AG08395 (cell line): ENCODE results near the gene SPDYE16.
"Not testable (repeated sequence)": the region's sequence is repeated elsewhere in the genome, so short reads cannot be mapped to it uniquely, and the experiment has no call there.

ENCODE experiments used
- DNase-seq: peaks from one replicate; pipeline ENCODE4 v3.0.0; 2012; ENCODE audit warnings: mixed read lengths, low spot score

Gene SPDYE16

DNA sequence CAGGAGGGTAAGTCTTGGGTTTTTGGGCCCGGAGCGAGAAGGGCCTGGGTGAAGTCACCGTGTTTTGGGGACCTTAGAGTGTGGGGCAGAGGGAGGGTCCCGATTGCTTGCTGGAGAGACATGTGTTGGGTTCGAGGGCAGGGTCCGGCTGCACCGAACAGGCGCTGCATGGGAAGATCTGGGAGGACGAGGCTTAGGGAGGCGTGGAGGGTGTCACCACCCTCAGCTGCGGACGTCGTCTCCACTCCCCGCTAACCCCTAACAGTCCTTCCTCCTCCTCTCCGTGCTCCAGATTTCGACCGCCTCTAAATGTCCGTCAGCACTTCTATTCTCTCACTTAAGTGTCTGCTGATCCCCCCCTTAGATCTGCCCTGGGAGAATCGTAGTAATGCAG, 6.8 kb upstream of the SPDYE16 start:
- DNase-seq: not testable (repeated sequence)

DNA sequence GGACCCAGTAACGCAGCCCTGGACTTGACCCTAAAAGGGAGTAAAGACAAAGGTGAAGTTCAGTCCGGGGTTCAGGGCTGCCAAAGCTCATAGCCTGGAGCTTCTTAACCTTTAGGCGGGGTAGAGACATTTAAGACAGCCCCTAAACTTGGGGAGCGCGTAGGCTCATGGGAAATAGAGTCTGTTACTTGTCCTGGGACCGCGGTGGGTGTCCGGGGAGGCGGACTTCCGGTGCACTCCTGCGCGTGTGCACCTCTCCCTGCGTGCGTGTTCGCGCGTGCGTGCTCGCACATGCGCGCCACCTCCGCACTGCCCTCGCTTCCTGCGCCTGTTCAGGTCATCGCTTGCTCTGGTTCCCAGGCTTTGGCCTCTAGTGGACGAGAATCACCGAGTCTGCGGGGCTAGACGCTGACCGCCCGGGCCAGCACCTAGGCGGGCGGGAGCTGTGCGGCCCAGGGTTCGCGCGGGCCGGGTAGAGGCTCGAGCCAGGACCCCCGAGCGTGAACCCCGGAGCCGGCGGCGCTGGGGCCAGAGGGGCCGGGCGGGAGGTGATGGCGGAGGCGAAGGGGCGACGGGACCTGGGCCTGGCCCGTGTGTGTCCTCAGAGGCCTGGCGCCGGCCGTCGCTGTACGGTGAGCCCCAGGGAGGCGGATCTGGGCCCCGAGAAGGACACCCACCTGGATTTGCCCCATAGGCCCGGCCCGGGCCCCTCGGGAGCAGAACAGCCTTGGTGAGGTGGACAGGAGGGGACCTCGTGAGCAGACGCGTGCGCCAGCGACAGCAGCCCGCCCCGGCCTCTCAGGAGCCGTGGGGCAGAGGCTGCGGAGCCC, 6.1 kb upstream of the SPDYE16 start:
- DNase-seq: peak; percentile 84

DNA sequence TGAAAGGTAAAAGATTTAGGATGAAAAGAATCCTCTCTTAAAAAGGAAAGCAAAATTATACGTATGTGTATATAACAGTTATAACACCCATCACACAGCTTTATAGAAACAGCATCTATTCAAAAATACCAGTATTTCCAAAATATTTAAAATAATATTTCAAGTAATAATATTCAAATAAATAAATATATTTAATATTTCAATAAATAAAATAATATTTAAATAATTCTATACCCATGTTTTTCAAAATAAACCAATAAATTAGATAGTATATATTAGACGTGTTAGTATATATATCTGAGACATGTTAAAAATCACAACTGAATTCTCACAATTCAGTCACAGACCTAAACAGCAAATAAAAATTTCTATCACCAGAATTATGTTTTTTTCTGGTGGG, 11.5 kb downstream of the SPDYE16 start:
- DNase-seq: not testable (repeated sequence)

DNA sequence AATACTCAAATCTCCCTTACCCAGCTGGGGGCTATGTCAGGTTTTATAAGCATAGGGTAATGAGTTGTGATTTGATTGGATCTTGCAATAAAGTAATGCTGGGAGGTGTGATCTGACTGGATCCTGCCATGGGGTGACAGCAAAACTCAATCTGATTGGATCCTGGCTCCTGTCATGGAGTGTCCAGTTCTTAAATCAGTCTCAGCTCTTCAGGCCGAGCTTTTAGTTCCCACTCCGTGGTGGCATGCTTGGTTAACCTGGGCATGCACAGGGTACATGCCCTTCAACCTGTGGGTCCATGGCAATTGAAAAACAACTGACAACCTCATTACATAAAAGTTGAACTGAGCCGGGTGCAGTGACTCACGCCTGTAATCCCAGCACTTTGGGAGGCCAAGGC, 16.9 kb downstream of the SPDYE16 start:
- DNase-seq: not testable (repeated sequence)

DNA sequence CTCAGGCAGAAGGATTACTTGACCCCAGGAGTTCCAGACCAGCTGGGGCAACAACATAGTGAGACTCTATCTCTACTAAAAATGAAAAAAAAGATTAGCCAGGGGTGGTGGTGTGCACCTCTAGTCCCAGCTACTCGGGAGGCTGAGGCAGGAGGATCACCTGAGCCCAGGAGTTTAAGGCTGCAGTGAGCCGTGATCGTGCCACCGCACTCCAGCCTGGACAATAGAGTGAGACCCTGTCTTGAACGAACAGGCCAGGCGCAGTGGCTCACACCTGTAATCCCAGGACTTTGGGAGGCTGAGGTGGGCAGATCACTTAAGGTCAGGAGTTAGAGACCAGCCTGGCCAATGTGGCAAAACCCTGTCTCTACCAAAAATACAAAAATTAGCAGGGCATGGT, 26.2 kb downstream of the SPDYE16 start:
- DNase-seq: not testable (repeated sequence)

DNA sequence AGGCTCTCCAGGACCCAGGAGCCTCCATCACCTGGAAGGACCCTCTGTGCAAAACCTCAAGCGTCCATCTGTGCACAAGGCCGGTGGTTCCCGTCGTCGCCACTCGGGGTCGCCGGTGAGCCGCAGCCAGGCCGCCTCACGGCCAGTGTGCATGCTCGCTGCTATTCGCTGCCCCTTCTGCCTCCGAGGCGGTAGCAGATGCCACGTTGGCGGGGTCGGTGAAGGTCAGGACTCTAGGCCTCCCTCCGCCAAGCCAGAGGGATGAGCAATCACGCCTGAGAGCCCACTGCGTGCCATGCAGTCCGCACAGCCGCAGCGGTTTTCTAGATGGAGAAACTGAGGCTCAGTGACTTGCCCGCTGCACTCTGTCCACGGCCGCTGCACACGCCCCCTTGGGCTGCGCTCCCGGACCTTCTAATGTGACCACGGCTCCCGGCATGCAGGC, 27.1 kb downstream of the SPDYE16 start:
- peak; percentile 65 for DNase-seq

DNA sequence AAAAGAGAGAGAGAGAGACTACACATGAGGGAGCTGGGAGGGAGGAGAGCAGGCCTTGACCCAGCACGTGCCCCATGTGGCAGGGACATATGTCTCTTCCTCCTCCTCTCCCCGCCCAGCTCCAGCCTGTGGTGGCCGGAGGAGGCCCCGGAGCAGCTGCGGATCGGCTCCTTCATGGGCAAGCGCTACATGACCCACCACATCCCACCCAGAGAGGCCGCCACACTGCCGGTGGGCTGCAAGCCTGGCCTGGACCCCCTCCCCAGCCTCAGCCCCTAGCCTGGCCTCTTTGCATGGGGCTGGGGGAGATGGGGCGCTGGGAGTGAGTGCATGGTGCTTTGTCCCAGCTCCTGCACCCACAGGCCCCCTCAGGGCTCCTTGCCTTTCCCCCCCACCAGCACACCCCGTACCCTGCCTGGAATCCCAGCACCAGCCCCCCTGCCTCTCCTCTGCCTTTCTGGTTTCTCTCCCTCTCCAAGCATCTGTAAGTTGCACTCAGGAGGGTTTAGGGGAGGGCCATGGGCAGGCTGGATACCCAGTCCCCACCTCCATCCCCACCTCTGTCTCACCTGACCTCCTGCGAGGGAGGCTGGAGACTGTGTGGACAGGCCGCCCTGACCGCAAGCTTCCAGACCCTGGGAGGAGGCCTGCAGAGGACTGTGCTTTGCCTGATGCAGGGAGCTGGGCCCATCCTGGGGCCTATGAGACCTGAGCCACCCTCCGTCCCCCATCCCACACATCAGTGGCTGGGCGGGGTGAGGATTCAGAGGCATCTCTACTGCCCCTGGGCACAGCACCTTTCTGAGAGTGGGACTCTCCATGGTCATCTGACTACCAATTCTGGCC, 27.9 kb downstream of the SPDYE16 start:
- no peak for DNase-seq

DNA sequence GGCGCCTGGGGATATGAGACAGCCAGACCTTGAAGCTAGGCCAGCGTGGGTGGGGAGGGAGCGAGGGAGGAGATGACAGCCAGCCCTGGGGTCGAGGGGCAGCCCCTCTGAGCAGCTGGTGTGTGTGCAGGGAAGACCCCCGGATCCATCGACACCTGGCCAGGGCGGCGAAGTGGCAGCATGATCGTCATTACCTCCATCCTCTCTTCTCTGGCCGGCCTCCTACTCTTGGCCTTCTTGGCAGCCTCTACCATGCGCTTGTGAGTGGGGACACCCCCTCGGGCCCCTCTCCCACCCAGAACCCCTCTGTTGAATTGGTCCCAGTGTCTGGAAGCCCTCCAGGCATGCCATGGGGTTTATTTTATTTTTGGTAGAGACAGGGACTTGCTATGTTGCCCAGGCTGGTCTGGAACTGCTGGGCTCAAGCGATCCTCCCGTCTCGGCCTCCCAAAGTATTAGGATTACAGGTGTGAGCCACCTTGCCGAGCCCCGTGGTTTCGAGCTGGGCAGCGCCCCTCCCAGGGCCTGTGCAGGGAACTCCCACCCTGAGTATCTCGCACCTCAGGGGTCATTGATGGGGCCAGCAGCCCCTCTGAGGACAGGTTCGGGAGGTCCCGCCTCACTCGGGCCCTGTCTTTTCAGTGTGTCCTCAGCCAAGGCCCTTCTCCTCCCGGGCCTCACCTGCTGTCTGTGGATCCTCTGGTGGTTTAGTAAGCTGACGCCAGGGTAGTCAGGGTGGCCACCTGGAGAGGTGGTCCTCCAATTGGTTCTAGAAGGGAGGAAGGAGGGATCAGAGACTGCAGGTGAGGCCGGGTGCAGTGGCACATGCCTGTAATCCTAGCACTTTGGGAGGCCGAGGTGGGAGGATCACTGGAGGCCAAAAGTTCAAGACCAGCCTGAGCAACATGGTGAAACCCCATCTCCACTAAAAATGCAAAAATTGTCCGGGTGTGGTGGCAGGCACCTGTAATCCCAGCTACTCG, 29.0 kb downstream of the SPDYE16 start:
- no peak for DNase-seq

DNA sequence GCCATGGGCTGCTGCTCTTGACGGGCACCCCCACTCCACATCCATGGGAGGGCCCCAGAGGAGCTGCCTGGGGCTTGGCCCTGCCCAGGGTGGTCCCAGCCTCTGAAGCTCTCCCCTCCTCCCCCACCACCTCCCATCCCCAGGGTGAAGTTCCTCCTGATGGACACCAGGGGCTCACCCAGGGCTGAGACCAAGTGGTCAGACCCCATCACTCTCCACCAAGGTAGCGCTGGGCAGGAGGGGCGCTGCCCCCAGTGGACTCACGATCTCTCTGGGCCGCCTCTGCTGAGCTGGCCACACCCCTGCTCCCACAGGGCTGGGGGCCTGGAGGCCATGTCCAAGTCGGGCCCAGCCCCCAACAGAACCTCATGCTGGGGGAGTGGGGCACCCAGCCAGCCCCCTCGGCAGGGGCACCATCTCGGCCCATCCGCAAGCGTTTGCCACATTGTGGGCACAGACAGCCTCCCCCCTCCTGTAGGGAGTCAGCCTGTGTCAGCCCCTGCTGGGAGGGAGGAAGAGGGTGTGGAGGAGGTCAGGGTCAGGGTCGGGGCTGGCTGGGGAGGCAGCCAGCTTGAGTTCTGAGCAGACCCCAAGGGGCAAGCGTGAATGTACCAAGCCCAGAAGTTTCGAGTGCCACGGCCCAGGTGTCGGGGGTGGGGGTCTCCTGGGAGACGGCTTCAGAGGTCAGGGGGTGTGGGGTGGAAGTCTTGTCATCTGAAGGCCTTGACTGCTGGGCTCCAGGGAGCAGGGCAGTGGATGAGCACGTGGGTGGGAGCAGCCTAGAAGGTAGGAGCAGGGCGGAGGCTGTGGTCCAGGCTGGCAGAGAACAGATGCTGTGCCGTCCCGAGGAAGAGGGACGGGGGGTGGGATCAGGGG, 29.9 kb downstream of the SPDYE16 start:
- DNase-seq: no peak

DNA sequence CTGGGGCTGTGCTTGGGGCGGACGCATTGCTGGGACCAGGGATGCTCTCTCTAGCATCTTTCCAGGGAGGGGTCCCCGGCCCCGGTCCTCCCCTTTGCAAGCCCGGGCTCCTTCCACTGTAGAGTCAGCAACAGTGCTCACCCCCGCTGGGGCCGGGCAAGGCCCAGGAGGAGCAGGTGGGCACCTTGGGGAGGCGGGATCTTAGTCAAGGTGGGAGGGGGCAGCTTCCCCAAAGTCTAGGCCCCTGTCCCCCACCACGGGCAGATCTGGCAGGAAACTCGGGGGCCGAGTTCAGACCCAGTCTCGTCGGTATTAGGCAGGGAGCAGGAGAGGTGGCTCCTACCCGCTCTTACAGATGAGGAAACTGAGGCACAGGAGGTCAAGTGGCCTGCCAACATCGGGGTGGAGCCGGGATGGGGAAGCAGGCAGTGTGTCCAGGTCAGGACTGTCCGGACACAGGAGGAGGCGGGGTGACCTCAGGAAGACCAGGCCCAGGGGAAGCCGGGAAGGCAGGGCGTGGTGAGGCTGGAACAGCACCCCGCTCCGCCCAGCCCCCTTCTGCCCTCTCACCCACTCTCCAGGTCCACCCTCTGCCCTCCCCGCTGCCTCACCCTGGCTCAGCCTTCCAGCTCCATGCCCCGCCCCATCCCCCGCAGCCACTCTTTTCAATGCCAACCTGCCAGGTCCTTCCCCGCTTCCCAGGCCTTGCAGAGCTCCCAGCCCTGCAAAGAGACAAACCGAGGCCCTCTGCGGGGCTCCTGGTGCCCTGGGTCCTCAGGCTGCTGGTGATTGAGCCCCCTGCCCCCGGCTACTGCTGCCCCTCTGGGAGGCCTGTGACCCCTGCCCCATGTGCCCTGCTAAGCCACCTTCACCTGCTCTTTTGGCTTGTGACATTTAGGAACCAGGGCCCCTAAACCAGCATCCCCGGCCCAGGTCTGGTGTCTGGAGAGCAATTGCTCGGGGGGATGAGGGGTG, 30.9 kb downstream of the SPDYE16 start:
- not testable (repeated sequence) for DNase-seq

DNA sequence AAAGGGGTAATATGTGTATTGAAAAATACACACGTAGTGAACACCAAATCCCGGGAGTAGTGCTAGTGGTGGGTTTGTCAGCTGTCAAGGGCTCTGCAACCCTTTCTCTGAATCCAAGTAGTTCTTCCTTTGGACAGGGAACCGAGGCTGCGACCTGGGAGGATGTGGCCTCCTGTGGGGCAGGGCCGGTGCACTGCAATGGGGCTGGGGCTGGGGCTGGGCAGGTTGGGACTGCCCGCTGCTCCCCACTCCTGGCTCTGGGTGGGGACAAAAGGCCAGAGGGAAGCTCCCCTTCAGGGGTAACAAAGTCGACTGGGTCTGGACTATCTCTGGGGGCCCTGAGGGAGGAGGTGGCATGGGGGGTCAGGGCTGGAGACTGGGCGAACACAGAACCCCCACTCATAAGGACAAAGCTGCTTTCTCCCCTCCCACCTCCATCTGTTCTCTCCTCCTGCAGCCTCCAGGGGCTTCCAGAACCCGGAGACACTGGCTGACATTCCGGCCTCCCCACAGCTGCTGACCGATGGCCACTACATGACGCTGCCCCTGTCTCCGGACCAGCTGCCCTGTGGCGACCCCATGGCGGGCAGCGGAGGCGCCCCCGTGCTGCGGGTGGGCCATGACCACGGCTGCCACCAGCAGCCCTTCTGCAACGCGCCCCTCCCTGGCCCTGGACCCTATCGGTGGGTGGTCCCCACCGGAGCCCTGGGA, 31.7 kb downstream of the SPDYE16 start:
- DNase-seq: not testable (repeated sequence)

DNA sequence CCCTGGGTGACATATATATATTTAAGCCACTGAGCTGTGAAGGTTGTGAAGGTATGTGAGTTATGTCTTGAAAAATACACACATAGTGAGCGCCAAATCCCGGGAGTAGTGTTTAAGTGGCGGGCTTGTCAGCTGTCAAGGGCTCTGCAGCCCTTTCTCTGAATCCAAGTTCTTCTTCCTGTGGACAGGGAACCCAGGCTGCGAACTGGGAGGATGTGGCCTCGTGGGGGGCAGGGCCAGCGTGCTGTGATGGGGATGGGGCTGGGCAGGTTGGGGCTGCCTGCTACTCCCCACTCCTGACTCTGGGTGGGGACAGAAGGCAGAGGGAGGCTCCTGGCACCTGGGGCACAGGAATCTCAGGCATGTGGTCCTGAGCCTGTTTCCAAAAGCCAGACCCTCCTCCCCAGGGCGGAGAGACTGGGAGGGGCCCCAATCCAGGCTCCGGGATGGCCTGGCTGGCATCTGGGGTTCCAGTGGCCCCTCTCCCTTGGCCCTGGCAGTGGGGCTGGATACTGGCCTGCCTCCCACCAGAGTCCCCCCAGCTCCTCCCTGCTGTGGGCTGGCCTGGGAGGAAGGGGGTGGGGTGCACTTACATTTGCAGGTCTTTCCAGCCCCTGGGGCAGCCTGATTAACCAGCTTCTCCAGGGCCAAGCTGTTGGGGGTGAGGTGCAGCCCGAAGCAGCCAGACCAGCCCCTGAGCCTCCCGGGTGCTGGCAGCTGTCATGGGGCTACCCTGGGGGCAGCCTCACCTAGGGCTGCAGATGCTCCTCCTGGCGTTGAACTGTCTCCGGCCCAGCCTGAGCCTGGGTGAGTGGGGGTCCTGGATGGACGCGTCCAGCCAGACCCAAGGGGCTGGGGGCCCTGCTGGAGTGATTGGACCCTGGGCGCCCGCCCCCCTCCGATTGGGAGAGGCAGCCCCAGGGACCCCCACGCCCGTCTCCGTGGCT, 32.9 kb downstream of the SPDYE16 start, which contains the start of gene UPK3B:
UPK3B (plus strand) TSS at position 622 of the 947 bp plus-strand sequence; CDS start at position 723, 101 bp downstream.
- DNase-seq: no peak

DNA sequence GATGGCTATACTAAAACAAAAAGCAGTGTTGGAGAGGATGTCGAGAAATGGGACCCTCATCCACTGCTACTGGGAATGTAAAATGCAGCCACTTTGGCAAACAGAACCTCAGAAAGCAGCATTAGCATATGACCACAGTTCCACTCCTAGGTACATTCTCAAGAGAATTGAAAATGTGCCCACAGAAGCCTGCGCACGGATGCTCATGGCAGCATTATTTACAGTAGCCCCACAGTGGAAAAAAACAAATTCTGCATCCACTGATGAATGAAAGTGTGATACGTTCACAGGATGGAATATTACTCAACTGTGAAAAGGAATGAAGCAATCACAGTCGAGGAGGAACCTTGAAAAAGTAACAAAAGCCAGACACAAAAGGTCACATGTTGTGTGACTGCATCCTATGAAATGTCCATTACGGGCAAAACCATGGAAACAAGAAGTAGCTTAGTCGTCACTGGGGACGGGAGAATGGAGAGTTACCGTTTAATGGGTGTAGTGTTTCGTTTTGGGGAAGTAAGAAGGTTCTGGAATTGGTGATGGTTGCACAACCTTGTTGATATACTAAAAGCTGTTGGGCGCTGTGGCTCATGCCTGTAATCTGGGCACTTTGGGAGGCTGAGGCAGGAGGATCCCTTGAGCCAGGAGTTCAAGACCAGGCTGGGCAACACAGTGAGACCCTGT, 35.2 kb downstream of the SPDYE16 start:
- DNase-seq: no peak

DNA sequence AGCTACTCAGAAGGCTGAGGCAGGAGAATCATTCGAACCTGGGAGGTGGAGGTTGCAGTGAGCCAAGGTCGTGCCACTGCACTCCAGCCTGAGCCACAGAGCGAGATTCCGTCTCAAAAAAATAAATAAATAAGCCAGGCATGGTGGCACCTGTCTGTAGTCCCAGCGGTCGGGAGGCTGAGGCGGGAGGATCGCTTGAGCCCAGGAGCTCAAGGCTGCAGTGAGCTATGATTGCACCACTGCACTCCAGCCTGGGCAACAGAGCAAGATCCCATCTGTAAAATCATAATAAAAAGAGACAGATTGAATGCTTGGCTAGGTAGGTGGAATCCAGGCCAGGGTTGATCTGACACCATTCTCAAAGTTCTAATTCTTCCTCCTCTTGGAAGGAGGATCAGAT, 36.5 kb downstream of the SPDYE16 start:
- not testable (repeated sequence) for DNase-seq

DNA sequence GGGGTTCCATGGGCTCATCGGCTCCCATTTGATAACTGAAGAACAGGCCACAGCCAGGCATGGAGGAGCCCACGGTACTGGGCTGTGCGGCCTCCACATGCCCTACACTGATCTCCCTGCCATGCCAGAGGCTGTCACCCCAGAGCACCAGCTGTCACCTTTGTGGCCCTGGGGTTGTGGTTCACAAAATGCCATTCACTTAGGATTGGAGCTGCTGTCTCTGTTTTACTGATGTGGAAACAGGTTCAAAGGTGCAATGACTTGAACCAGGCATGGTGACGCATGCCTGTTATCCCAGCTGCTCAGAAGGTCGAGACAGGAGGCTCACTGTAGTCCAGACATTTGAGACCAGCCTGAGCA, 37.0 kb downstream of the SPDYE16 start:
- no peak for DNase-seq

DNA sequence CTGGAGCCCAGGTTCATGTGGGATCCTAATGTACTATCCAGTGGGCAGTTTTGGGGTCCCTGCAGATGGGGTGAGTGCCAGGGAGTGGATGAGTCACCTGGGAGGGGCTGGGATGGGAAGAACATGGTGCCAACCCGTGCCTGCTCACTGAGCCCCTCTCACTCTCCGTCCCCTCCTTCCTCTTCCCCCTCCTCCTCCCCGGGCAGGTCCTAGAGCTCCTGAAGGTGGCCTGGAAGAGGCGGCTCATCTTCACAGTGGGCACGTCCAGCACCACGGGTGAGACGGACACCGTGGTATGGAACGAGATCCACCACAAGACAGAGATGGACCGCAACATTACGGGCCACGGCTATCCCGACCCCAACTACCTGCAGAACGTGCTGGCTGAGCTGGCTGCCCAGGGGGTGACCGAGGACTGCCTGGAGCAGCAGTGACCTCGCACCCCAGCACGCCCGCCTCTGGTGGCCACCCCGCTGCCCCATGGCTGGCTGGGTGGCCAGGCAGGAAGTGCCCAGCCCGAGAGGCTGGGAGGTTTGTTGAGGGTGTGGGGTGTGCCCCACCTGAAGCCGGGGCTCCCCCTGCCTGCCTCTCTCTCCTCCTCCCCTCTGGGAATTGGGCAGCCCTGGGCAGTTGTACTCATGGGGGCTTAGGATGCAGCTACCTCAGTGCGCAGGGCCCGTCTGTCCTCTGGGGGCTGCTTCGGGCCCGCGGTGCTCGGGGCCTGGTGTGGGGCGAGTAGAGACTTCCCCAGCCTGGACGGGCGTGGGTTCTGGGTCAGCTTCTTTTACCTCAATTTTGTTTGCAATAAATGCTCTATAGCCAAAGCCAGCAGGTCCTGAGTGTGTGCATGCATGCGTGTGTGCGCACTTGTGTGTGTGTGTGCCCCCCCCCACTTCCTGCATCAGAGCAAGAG, 37.7 kb downstream of the SPDYE16 start:
- no peak for DNase-seq
